ENCODE results near the gene AASDH.

The AASDH gene

DNA sequence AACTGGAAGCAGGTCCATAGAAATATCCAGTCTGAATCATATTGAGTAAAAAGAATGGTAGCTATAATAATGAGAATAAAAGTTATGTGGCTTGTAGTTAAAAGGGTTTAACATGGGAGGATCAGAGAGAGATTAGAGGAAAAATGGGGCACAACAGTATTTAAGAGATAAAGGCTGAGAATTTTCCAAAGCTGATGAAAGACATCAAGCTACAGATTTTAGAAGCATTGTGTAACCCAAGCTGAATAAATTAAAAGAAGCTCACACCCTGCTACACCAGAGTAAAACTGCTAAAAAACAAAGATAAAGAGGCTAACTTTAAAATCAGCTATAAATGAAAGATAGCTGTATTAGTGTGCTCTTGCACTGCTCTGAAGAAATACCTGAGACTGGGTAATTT lies 94.2 kb downstream of the AASDH start:
- Histone ChIP-seq H3K9me3 (ENCODE audit: control insufficient read depth in 2 of 2, low read length in 2 of 2) (no peaks in the 10 kb centered on the region), H3K27ac (ENCODE audit: low read depth in 2 of 2, low read length in 2 of 2) (no peak overlapping the region), H3K4me3 (ENCODE audit: low read length in 2 of 2) (no peak overlapping the region), H3K4me1 (ENCODE audit: control insufficient read depth in 2 of 2, insufficient read depth in 2 of 2, low read length in 2 of 2) (peaks cover 0 to 18% of the 10 kb centered on the region in 2 donors), H3K36me3 (ENCODE audit: control insufficient read depth in 2 of 2, insufficient read depth in 2 of 2, low read length in 2 of 2) (no peaks in the 10 kb centered on the region), H3K9ac (ENCODE audit: low read depth in 1 of 2, low read length in 2 of 2) (no peak overlapping the region), H3K27me3 (ENCODE audit: control insufficient read depth in 2 of 2, insufficient read depth in 2 of 2, low read length in 2 of 2) (no peaks in the 10 kb centered on the region)

DNA sequence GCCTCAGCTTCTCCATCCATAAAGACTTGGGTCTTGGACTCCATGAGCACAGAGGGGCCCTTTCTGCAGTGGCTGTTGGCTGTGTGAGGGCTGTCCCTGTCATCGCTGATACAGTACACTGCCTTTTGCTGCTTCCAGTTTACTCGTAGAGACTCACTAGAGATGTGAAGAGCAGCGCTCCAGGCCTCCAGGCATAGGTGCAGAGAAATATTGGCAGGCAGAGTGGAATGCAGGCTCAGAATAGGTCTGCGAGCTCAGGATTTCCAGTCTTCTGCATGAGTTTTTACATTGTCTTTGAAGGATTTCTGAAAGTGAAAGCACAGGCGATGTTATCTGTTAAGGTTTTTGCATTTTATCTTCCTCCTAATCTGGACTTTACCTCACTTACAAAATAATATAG lies 97.4 kb downstream of the AASDH start:
- Histone ChIP-seq H3K27ac (ENCODE audit: low read depth in 2 of 2, low read length in 2 of 2) (peak overlapping the region in 1 of 2 donors; percentile 34), H3K36me3 (ENCODE audit: control insufficient read depth in 2 of 2, insufficient read depth in 2 of 2, low read length in 2 of 2) (no peaks in the 10 kb centered on the region), H3K27me3 (ENCODE audit: control insufficient read depth in 2 of 2, insufficient read depth in 2 of 2, low read length in 2 of 2) (no peaks in the 10 kb centered on the region), H3K4me3 (ENCODE audit: low read length in 2 of 2) (peak overlapping the region; percentile 27 to 45), H3K9ac (ENCODE audit: low read depth in 1 of 2, low read length in 2 of 2) (peak overlapping the region in 1 of 2 donors; percentile 23), H3K4me1 (ENCODE audit: control insufficient read depth in 2 of 2, insufficient read depth in 2 of 2, low read length in 2 of 2) (peaks cover 0 to 12% of the 10 kb centered on the region in 2 donors), H3K9me3 (ENCODE audit: control insufficient read depth in 2 of 2, low read length in 2 of 2) (no peaks in the 10 kb centered on the region)

DNA sequence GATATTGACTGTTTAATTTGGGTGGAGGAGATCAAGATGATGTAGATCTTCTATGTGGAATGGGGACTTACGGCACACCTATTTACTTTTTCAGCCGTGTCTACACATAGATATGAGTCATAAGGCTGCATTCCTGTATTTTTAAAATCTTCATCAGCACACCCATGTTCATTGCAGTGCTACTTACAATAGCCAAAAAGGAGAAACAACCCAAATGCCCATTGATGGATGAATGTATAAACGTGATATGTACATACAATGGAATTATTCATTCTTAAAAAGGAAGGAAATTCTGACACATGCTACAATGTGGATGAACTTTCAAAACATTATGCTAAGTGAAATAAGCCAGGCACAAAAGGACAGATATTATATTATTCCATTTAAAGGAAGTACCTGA lies 98.6 kb downstream of the AASDH start:
- Histone ChIP-seq H3K9ac (ENCODE audit: low read depth in 1 of 2, low read length in 2 of 2) (no peak overlapping the region), H3K27ac (ENCODE audit: low read depth in 2 of 2, low read length in 2 of 2) (no peak overlapping the region), H3K4me1 (ENCODE audit: control insufficient read depth in 2 of 2, insufficient read depth in 2 of 2, low read length in 2 of 2) (peaks cover 0 to 12% of the 10 kb centered on the region in 2 donors), H3K9me3 (ENCODE audit: control insufficient read depth in 2 of 2, low read length in 2 of 2) (no peaks in the 10 kb centered on the region), H3K27me3 (ENCODE audit: control insufficient read depth in 2 of 2, insufficient read depth in 2 of 2, low read length in 2 of 2) (no peaks in the 10 kb centered on the region), H3K36me3 (ENCODE audit: control insufficient read depth in 2 of 2, insufficient read depth in 2 of 2, low read length in 2 of 2) (no peaks in the 10 kb centered on the region), H3K4me3 (ENCODE audit: low read length in 2 of 2) (no peak overlapping the region)
